ENCODE measurements around the gene PLEKHJ1. TPM values are rescaled to one million over a fixed set of nuclear protein-coding genes. Genes with fewer than 3 reads are reported as not detected.

PLEKHJ1 gene
- total RNA-seq, 1 donor from 2014 or later: 40.8 TPM

DNA sequence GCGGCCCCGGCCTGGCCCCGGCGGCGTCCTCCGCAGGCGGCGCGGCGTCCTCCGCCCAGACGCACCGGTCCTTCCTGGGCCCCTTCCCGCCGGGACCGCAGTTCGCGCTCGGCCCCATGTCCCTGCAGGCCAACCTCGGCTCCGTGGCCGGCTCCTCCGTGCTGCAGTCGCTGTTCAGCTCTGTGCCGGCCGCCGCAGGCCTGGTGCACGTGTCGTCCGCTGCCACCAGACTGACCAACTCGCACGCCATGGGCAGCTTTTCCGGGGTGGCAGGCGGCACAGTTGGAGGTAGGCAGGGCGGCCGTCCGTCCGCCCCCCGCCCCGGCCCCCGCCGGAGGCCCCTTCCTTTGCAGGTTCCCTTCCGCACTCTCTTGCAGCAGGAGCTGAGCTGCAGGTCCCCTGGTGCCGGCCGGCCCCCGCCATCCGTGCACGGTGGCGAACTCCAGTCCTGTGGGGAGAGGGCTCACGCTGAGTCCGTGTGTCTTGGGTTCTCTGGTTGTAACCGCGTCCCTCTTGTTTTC lies 9.2 kb downstream of the PLEKHJ1 start:
- no peak for FAIRE-seq
- DNase-seq (ENCODE audit: low spot score in 2 of 2): no peak

DNA sequence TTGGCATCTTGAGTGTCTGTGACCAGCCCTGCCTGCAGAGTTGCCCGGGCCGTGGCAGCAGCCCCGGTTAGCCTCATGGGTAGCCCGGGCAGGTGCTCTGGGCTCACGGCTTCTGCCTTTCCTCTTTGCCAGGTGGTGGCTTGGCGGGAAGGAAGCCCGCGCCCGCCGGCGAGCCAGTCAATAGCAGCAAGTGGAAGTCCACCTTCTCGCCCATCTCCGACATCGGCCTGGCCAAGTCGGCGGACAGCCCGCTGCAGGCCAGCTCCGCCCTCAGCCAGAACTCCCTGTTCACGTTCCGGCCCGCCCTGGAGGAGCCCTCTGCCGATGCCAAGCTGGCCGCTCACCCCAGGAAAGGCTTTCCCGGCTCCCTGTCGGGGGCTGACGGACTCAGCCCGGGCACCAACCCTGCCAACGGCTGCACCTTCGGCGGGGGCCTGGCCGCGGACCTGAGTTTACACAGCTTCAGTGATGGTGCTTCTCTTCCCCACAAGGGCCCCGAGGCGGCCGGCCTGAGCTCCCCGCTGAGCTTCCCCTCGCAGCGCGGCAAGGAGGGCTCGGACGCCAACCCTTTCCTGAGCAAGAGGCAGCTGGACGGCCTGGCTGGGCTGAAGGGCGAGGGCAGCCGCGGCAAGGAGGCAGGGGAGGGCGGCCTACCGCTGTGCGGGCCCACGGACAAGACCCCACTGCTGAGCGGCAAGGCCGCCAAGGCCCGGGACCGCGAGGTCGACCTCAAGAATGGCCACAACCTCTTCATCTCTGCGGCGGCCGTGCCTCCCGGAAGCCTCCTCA lies 9.9 kb downstream of the PLEKHJ1 start:
- FAIRE-seq: no peak
- DNase-seq (ENCODE audit: low spot score in 2 of 2): no peak

DNA sequence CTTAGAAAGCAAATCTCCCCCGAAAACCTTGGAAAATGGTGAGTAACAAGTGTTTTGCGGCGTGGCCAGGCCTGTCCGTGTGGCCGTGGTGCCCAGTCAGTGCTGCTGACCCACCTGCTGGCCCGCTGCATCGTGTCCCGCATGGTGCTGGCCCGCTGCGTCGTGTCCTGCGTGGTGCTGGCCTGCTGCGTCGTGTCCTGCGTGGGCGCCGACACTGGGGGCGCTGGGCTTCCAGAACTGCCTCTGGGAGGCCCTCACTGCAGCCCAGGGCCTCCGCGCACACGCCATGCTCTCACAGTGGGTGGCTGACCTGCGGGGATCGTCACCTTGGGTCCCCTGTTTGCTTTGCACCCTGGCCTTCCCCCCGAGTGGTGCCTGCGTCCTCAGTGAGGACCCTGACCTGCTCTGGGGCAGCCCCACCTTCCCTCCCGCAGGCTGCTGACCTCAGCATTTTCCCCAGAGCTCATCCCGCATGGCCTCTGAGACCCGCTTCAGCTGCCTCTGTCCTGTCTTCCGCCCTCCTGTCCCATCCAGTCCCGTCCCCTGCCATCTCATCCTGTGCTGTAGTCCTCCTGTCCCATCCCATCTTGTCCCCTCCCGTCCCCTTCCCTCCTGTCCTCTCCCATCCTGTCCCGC lies 10.6 kb downstream of the PLEKHJ1 start:
- FAIRE-seq: no peak

DNA sequence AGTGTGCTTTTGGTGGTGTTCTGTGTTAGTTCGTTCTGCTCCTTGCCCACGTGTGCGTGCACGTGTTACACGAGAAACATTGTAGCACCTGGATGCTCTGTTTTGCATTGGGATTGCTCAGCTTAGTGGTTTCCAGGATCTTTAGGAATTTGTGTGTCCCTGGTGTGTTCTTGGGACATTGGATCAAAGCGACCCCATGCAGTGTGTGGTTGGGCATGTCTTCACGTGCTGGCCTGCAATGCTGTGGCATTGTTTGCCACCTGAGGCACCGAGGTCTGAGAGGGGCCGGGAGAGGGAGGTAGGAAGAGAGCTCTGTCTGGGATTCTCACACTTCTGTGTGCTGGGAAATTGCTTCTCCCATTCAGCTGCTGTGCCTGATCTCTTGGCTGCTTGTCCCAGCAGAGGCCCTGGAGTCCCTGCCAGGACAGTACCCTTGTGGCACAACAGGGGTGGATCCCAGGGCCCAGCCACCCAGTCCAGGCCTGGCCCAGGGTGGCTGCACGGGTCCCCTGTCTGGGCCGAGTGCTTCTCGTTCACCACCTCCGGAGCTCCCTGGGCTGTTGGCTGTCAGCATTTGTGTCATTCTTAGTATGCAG lies 11.3 kb downstream of the PLEKHJ1 start:
- DNase-seq (ENCODE audit: low spot score in 2 of 2): no peak
- FAIRE-seq: no peak

More for the DNA sequence above, 10.6 kb downstream of the PLEKHJ1 start:
- DNase-seq (ENCODE audit: low spot score in 2 of 2): no peak

DNA sequence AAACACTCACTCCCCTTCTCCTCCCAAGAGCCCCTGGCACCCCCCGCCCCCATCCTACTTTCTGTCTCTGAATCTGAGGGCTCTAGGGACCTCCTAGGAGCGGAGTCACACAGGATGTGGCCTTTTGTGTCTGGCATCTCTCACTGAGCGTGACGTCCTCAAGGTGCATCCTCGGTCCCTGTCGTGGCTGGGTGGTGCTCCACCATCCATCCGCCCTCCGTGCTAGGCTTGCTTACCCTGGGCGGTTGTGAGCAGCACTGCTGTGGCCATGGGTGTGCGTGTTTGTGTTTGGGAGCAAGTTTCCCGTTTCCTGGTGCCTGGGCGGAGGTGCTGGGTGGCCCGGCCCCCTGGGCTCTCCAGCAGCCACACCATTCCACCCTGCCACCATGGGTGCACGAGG lies 12.2 kb downstream of the PLEKHJ1 start:
- no peak for FAIRE-seq
- DNase-seq (ENCODE audit: low spot score in 2 of 2): no peak

DNA sequence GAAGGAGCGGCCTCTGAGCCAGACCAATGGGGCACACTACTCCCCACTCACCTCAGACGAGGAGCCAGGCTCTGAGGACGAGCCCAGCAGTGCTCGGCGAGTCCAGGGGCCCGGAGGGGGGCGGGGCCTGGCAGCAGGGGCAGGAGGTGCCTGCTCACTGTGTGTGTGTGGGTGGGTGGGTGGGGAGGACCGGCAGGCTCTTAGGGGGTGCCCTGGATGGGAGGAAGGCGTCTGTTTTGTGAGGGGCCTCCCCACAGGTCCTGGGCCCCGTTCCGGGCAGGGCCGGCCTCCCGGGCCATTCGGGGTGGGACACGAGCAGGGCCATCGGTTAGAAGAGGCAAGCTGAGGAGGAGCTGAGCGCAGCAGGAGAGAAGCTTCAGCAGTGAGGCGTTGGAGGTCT lies 12.7 kb downstream of the PLEKHJ1 start:
- no peak for DNase-seq (ENCODE audit: low spot score in 2 of 2)

DNA sequence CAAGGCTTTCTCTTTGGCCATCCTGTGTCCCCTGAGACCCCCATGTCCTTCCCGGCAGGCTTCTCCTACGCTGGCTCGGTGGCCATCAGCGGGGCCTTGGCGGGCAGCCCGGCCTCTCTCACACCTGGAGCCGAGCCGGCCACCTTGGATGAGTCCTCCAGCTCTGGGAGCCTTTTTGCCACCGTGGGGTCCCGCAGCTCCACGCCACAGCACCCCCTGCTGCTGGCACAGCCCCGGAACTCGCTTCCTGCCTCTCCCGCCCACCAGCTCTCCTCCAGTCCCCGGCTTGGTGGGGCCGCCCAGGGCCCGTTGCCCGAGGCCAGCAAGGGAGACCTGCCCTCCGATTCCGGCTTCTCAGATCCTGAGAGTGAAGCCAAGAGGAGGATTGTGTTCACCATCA lies 14.2 kb downstream of the PLEKHJ1 start:
- DNase-seq (ENCODE audit: low spot score in 2 of 2) (no peak), FAIRE-seq (no peak)

More for the DNA sequence above, 12.7 kb downstream of the PLEKHJ1 start:
- no peak for FAIRE-seq

DNA sequence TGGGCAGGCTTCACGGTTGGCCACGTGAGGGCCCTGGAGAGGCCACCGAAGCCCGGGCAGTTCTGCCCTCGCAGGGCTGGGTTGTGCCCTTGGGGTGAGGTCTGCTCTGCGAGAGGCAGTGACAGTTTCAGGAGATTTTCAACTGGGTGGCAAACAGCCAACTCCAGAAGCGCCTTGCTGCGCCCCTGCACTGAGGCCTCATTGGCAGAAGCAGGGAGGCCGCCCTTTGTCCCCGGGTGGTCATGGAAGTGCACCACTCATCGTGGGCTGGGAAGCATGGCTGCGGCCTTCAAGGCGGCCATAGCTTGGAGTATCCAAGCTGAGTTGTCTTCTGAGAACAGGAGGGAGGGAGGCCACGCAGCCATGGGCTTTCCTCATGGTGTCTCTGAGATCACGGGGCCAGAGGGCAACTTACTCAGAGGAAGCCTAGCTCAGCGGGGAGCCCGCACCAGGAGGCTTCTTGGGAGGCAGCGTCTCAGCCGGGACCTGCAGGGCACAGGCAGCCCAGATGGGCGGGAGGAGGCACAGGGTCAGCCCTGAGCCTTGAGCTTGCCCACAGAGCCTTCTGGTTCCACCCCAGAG lies 14.8 kb downstream of the PLEKHJ1 start:
- FAIRE-seq (no peak), DNase-seq (ENCODE audit: low spot score in 2 of 2) (no peak)

DNA sequence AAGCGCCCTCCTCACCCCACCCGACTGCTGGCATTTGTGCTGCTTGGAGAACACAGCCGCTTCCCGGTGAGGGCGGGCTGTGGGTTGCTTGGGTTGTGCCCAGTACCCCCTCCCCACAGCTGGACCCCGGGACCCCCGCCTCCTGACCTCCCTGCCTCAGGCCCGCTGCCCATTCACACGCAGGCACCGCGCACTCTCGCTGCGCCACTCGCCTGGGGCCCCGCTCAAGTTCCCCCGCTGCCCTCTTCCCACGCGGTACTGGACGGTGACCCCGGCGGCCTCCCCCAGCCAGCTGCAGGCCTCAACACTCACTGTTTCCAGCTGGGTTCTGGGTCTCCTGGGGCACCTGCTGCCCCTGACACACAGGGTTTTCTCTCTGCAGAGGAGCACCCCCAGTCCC lies 16.4 kb downstream of the PLEKHJ1 start:
- FAIRE-seq (no peak), DNase-seq (ENCODE audit: low spot score in 2 of 2) (no peak)

DNA sequence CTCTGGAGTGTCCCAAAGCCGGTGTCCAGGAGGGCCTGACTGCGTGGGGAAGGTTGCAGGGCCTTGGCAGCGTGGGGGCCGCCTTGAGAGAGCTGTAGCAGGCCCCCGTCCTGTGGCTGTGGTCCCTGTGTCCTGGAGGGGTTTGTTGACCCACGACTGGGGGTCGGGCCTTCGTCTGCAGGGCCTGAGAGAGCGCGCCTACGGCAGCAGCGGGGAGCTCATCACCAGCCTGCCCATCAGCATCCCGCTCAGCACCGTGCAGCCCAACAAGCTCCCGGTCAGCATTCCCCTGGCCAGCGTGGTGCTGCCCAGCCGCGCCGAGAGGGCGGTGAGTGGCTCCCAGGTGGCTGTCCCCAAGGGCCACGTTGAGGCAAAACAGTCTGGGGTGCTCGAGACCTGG lies 18.5 kb downstream of the PLEKHJ1 start:
- no peak for FAIRE-seq
- DNase-seq (ENCODE audit: low spot score in 2 of 2): no peak

DNA sequence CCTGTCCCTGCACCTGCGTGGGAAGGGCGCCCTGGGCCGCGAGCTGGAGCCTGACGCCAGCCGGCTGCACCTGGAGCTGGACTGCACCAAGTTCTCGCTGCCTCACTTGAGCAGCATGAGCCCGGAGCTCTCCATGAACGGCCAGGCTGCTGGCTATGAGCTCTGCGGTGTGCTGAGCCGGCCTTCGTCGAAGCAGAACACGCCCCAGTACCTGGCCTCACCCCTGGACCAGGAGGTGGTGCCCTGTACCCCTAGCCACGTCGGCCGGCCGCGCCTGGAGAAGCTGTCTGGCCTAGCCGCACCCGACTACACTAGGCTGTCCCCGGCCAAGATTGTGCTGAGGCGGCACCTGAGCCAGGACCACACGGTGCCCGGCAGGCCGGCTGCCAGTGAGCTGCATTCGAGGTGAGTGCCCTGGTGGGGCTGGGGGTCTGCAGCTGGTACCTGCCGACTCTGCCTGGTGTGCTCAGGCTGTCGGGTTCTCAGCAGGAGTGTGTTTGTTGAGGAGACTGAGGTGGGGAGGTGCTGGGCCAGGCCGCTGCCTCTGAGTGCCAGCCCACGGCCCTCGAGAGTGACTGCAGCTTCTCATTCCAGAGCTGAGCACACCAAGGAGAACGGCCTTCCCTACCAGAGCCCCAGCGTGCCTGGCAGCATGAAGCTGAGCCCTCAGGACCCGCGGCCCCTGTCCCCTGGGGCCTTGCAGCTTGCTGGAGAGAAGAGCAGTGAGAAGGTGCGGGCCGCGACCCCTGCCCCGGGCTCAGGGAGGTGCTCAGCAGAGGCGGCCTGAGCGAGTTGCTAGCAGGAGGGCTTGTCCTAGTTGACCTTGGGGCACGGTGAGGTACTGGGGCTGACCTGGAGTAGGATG lies 19.5 kb downstream of the PLEKHJ1 start:
- no peak for DNase-seq (ENCODE audit: low spot score in 2 of 2)
- FAIRE-seq: no peak

DNA sequence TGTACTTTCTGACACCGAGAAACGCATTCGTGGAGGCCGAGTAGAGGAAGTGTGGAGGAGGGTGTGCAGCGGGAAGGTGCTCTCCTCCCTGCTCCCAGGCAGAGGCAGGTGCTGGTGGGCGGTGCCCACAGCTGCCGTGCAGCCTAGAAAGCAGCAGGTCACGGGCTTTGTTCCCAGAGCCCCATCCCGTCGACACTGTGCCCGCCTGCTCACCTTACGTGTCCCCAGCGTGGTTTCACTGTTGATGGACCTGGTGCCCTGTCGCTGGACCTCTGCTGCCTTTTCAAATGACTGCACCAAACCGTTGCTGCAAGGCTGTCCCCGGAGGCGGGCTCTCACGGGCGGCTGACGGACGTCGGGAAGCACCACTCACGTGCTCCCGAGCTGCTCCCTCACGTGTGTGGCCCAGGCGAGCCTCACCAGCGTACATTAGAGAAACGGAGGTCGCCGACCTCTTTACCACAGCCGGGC lies 20.8 kb downstream of the PLEKHJ1 start:
- DNase-seq (ENCODE audit: low spot score in 2 of 2): no peak
- no peak for FAIRE-seq

DNA sequence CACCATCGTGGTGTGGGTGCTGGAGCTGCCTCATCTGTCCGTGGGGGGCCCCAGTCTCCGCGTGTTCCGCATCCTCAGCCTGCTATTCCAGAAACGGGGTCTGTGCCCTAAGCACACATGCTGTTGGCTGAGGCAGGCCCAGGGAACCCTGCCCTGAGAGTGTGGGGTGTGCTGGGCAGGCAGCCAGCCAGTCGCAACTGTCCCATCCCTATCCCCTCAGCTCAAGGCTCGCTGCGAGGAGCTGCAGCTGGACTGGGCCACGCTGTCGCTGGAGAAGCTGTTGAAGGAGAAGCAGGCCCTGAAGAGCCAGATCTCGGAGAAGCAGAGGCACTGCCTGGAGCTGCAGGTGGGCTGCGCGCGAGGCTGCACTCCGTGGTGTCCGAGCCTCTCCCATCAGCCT lies 21.9 kb downstream of the PLEKHJ1 start:
- no peak for FAIRE-seq

DNA sequence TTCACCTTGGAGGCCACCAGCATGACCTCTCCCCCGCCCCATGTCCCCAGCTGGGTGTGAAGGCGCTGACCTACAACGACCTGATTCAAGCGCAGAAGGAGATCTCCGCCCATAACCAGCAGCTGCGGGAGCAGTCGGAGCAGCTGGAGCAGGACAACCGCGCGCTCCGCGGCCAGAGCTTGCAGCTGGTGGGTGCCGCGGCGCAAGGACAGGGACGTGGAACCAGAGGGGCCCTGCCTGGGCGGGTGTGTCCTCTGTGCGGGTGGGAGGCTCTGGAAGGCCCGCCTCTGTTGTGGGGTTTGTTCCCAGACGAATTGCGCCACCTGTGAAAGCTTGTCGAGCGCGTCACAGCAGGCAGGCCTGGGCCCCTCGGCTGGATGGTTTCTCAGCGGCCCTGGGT lies 22.3 kb downstream of the PLEKHJ1 start:
- FAIRE-seq (no peak), DNase-seq (ENCODE audit: low spot score in 2 of 2) (no peak)

More for the DNA sequence above, 21.9 kb downstream of the PLEKHJ1 start:
- DNase-seq (ENCODE audit: low spot score in 2 of 2): no peak

DNA sequence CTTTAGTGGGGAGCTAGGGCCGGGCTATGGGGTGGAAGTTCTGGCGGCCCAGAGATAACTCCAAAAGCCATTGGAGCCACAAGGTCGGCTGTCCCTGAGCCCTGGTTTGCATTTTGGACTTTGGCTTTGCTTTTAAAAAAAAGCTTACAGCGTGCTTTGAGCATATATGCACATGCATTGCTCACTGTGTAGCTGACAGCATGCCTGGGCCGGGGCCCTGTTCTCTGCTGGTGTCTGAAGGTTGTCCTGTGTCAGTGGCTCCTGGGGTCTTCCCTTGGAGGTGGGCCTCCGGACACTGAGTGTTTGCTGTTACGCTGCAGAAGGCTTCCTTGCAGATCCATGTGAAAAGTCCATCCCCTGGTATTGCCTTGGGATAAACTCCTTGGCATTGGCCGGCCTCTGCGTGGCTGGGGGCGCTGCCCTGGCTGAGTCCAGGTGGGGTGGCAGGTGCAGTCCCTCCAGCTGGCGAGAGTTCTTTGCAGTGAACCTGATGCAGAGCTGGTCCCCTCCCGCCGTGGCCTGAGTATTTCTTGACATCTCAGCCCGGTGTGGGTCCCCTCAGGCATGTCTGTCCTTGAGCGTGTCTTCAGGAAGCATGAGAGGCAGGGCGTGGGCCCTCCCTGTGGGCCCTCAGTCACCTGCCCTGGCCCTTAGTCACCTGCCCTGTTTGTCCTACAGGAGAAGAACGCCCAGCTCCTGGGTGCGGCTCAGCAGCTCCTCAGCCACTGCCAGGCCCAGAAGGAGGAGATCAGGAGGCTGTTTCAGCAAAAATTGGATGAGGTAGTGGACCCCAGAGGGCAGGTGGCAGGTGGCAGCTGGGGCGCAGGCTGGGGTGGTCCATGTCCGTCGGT lies 23.0 kb downstream of the PLEKHJ1 start:
- FAIRE-seq: no peak
- DNase-seq (ENCODE audit: low spot score in 2 of 2): no peak

DNA sequence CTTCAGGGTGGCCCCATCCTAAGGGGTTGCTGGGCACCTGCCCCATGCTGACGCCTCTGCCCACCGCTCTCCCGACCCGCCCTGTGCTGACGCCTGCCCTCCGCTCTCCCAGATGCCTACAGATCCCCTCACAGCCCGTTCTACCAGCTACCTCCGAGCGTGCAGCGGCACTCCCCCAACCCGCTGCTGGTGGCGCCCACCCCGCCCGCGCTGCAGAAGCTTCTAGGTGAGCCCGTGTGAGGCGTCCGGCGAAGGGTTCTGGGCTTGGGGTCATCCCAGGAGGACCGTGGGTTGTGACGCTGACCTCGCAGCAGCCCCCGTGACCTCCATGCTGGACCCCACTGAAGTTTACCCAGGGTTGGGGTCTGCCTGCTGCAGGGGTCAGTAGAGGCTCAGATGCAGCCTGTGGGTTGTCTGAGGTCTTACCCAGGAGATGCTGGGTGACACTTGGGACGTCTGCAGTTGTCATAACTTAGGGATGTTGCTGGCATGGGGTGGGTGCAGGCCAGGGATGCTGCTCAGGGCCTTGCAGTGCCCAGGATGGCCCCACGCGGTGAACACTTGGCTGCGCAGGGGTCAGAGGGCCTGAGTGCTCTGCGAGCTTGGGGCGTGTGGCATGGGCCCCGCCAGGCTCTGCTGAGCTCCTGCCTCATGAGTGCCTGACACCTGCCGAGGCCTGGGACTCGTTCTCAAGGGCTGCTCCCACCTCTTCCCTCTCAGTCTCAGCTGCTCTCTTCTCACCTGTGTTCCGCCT lies 25.0 kb downstream of the PLEKHJ1 start:
- FAIRE-seq (no peak), DNase-seq (ENCODE audit: low spot score in 2 of 2) (no peak)

DNA sequence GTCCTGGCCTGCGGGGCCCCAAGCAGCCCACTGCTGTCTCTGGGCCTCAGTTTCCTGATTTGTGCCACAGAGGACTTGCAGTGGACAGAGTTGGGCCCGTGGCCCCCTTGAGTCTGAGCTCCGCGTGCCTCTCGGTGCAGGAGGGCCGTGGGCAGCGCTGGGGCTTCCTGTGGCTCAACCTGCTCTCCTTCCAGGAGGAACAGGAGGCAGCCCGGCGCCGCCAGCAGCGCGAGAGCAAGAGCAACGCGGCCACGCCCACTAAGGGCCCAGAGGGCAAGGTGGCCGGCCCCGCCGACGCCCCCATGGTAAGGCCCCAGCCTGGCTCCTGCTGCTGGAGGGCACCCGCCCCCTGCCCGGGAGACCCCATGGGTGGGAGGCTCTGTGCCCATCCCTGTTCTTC lies 25.9 kb downstream of the PLEKHJ1 start:
- FAIRE-seq (no peak), DNase-seq (ENCODE audit: low spot score in 2 of 2) (no peak)

DNA sequence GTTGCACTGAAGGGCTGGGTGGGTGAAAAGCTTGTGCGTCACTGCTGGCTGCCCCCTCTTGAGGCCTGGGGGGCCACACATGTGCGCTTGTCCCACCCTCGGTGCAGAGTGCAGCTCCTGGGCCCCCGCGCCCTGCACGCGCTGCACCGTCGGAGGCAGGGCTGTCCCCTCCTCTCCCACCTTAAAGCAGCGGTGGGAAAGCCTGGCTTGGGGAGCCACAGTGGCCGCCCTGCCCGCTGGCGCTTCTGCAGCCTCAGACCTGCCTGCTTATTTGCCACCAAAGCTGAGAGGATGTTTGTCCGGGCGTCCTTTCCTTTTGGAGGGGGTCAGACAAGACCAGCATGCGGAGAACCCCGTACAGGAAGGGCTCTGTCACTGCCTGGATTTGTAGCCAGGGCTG lies 26.7 kb downstream of the PLEKHJ1 start:
- FAIRE-seq (no peak), DNase-seq (ENCODE audit: low spot score in 2 of 2) (no peak)

All from frontal cortex (tissue), 4 donors.